ENCODE results near the gene BCL3.

DNA sequence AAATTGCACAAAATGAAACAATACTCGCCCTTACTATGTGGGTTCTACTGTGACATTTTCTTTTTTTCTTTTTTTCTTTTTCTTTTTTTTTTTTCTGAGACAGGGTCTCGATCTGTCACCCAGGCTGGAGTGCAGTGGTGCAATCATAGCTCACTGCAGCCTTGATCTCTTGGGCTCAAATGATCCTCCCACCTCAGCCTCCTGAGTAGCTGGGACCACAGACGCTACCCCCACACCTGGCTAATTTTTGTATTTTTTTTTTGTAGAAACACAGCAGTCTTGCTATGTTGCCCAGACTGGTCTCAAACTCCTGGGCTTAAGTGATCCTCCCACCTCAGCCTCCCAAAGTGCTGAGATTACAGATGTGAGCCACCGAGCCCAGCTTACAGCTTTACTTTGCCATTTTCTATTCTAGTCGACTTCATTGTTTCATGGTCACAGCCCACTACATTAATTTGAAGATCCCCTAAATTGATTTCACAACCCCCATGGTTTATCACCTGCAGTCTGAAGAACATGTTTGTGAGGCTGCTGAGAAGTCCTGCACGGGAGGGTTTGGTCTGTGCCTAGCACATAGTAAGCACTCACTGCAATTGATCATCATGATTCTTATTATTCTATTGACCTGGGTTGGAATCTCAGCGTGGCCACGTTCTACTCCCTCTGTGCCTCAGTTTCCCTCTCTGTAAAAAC, 3.8 kb downstream of the BCL3 start:
- TF ChIP-seq POLR2A (IDR thresholded peaks at IDR 0.05; ENCODE audit: borderline replicate concordance, extremely low read depth, insufficient read depth, insufficient read length) (no peak), RAD21 (IDR thresholded peaks at IDR 0.05; ENCODE audit: low read depth) (no peak), EZH2 (IDR thresholded peaks at IDR 0.05) (no peak), EZH2phosphoT487 (IDR thresholded peaks at IDR 0.05; ENCODE audit: borderline replicate concordance) (no peak), SRF (IDR thresholded peaks at IDR 0.05; ENCODE audit: low read depth) (no peak), EGR1 (IDR thresholded peaks at IDR 0.05; ENCODE audit: low read depth) (no peak), ZNF274 (IDR thresholded peaks at IDR 0.05; ENCODE audit: low read depth, low read length) (no peak), SP1 (IDR thresholded peaks at IDR 0.05; ENCODE audit: low read depth) (no peak), JUND (IDR thresholded peaks at IDR 0.05) (no peak), YY1 (IDR thresholded peaks at IDR 0.05; ENCODE audit: extremely low read depth, insufficient replicate concordance, low read depth, low read length) (no peak), POLR2AphosphoS5 (IDR thresholded peaks at IDR 0.05; ENCODE audit: low read depth, low read length) (no peak)
- TF ChIP-seq, protein P1, sequence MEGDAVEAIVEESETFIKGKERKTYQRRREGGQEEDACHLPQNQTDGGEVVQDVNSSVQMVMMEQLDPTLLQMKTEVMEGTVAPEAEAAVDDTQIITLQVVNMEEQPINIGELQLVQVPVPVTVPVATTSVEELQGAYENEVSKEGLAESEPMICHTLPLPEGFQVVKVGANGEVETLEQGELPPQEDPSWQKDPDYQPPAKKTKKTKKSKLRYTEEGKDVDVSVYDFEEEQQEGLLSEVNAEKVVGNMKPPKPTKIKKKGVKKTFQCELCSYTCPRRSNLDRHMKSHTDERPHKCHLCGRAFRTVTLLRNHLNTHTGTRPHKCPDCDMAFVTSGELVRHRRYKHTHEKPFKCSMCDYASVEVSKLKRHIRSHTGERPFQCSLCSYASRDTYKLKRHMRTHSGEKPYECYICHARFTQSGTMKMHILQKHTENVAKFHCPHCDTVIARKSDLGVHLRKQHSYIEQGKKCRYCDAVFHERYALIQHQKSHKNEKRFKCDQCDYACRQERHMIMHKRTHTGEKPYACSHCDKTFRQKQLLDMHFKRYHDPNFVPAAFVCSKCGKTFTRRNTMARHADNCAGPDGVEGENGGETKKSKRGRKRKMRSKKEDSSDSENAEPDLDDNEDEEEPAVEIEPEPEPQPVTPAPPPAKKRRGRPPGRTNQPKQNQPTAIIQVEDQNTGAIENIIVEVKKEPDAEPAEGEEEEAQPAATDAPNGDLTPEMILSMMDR (IDR thresholded peaks at IDR 0.05 in 2 of 3, conservative IDR thresholded peaks at IDR 0.05 in 1 of 3; ENCODE audit: borderline replicate concordance in 1 of 3, insufficient read depth in 1 of 3, low read depth in 2 of 3, low read length in 2 of 3): no peak
- TF ChIP-seq, protein P2, sequence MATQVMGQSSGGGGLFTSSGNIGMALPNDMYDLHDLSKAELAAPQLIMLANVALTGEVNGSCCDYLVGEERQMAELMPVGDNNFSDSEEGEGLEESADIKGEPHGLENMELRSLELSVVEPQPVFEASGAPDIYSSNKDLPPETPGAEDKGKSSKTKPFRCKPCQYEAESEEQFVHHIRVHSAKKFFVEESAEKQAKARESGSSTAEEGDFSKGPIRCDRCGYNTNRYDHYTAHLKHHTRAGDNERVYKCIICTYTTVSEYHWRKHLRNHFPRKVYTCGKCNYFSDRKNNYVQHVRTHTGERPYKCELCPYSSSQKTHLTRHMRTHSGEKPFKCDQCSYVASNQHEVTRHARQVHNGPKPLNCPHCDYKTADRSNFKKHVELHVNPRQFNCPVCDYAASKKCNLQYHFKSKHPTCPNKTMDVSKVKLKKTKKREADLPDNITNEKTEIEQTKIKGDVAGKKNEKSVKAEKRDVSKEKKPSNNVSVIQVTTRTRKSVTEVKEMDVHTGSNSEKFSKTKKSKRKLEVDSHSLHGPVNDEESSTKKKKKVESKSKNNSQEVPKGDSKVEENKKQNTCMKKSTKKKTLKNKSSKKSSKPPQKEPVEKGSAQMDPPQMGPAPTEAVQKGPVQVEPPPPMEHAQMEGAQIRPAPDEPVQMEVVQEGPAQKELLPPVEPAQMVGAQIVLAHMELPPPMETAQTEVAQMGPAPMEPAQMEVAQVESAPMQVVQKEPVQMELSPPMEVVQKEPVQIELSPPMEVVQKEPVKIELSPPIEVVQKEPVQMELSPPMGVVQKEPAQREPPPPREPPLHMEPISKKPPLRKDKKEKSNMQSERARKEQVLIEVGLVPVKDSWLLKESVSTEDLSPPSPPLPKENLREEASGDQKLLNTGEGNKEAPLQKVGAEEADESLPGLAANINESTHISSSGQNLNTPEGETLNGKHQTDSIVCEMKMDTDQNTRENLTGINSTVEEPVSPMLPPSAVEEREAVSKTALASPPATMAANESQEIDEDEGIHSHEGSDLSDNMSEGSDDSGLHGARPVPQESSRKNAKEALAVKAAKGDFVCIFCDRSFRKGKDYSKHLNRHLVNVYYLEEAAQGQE (IDR thresholded peaks at IDR 0.05; ENCODE audit: low read depth): no peak
- TF ChIP-seq, protein P3, sequence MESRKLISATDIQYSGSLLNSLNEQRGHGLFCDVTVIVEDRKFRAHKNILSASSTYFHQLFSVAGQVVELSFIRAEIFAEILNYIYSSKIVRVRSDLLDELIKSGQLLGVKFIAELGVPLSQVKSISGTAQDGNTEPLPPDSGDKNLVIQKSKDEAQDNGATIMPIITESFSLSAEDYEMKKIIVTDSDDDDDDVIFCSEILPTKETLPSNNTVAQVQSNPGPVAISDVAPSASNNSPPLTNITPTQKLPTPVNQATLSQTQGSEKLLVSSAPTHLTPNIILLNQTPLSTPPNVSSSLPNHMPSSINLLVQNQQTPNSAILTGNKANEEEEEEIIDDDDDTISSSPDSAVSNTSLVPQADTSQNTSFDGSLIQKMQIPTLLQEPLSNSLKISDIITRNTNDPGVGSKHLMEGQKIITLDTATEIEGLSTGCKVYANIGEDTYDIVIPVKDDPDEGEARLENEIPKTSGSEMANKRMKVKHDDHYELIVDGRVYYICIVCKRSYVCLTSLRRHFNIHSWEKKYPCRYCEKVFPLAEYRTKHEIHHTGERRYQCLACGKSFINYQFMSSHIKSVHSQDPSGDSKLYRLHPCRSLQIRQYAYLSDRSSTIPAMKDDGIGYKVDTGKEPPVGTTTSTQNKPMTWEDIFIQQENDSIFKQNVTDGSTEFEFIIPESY (IDR thresholded peaks at IDR 0.05; ENCODE audit: extremely low read depth, insufficient replicate concordance, low read length): no peak
